Heart left ventricle (tissue), 13 donors: Measurements from ENCODE around the gene LRRC28.

Experiments
- POLR2A ChIP-seq, 2 donors: fragments of 450-650 bp; IDR thresholded peaks; one replicate each; pipeline ENCODE4 v1.6.1; 2017; ENCODE audit warnings: antibody characterized with exemption in 2 of 2, mild to moderate bottlenecking in 2 of 2, moderate library complexity in 2 of 2
- TF ChIP-seq, protein P1 (sequence below), 12 donors: fragments of 200-600 bp; sonication (generic) in 4 of 12; IDR thresholded peaks; one replicate each; pipeline versions ENCODE4 v1.5.0 to v1.8.0; 2018 to 2022; ENCODE audit warnings: antibody characterized with exemption in 12 of 12, mild to moderate bottlenecking in 5 of 12
- donor health status: ischemic (EF 13 %, LVEDD 7.1; RV severe dilation, severe dysfunction).
- donor health status: DM: no; HTN: yes; CAD: no.
- donor health status: DM: no; HTN: no; CAD: no.
- donor health status: ischemic (EF 25% LVEDD 6.9; RV normal size, moderate dysfunction).
- donor health status: ischemic (EF 25% LVEDD 5.7; RV mildly dilated, moderate dysfunction).
- donor health status: ischemic (EF 35%, LVEDD 5.7; RV mildly dilated, moderate dysfunction).
- donor health status: nonischemic (EF 11% LVEDD 7.7; RV severe dilation, severe dysfunction).
- donor health status: DM: yes; HTN: yes; CAD: no.
- donor health status: PGD.
- donor health status: ischemic (EF 29% LVEDD 5.4; RV normal size, mild dysfunction).
- donor health status: nonischemic (EF 23%, LVEDD 6.1; RV moderate dilation, normal function).

DNA sequence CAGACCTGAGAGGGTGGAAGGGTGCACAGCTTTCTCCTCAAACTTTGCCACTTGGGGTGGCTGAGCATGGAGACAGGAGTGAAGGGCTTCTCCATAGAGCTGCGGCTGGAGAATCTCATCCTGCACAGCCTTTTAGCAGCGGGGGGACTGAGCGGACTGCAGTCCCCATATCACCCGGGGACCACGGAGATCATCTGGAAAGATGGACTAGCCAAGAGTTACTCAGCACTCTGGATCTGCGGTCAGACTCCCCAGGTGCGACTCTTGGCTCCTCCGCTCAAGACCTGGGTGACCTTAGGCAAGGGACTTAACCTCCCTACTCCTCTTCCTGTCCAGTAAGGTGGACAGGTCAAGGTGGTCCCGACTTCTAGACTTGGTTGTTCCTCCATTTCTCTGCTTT, 188.7 kb downstream of the LRRC28 start:
- TF ChIP-seq, protein P1, sequence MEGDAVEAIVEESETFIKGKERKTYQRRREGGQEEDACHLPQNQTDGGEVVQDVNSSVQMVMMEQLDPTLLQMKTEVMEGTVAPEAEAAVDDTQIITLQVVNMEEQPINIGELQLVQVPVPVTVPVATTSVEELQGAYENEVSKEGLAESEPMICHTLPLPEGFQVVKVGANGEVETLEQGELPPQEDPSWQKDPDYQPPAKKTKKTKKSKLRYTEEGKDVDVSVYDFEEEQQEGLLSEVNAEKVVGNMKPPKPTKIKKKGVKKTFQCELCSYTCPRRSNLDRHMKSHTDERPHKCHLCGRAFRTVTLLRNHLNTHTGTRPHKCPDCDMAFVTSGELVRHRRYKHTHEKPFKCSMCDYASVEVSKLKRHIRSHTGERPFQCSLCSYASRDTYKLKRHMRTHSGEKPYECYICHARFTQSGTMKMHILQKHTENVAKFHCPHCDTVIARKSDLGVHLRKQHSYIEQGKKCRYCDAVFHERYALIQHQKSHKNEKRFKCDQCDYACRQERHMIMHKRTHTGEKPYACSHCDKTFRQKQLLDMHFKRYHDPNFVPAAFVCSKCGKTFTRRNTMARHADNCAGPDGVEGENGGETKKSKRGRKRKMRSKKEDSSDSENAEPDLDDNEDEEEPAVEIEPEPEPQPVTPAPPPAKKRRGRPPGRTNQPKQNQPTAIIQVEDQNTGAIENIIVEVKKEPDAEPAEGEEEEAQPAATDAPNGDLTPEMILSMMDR (IDR thresholded peaks at IDR 0.05), result no peak
- TF ChIP-seq POLR2A (IDR thresholded peaks at IDR 0.05), result no peak
